NCI-H82 treated with DMSO at 0.1 percent for 48 hours (cell line): Measurements from ENCODE around the gene IQGAP2.

Source experiments
- DNase-seq: peaks from one replicate; lab custom pipeline; 2025; ENCODE audit not compliant: unreplicated experiment; lab: John Stamatoyannopoulos, UW

Gene IQGAP2

GRCh38 chr5:76383126-76383832 lies 19.8 kb upstream of the IQGAP2 start:
- DNase-seq = no peak

- DNase-seq = no peak
Observed at GRCh38 chr5:76384189-76384588, 18.9 kb upstream of the IQGAP2 start.

GRCh38 chr5:76384705-76385104 lies 18.4 kb upstream of the IQGAP2 start:
- no peak for DNase-seq

- DNase-seq = no peak
Observed at GRCh38 chr5:76385540-76385939, 17.5 kb upstream of the IQGAP2 start.

DNA sequence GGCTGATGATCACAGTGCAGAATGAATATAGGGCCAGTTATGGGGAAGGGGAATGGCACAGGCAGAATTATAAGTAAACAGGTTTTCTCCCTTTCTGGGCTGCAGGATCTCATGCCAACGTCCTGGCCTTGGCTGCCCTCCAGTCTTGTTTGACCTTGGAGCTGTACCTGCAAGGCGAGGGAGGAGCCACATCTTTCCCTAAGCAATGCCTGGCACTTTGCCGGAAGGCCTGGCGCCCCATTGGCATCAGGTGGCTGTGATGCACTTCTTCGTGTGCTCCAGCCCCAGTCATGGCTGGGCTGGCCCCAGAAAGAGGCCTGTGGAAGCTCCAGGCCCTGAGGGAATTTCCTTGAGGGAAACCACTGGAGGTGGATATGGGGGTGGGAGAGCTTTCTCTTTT lies 16.7 kb upstream of the IQGAP2 start:
- no peak for DNase-seq

DNA sequence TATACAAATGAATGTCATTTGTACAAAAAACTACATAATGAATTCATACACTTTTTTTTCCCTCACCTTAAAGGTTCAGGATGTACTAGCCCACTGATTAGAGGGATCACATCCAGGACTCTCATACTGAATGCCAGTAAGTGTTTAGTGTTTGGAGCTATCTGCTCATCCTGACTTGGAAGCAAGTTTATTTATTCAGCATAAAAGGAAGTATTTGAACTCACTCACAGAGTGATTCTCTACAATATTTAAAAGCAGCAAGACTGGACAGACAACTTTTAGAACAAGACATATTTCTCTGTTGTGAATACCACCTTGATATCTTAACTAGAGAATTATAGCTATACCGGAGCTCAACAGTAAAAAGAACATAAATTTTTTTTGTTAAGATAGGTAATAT lies 14.8 kb upstream of the IQGAP2 start:
- no peak for DNase-seq

DNA sequence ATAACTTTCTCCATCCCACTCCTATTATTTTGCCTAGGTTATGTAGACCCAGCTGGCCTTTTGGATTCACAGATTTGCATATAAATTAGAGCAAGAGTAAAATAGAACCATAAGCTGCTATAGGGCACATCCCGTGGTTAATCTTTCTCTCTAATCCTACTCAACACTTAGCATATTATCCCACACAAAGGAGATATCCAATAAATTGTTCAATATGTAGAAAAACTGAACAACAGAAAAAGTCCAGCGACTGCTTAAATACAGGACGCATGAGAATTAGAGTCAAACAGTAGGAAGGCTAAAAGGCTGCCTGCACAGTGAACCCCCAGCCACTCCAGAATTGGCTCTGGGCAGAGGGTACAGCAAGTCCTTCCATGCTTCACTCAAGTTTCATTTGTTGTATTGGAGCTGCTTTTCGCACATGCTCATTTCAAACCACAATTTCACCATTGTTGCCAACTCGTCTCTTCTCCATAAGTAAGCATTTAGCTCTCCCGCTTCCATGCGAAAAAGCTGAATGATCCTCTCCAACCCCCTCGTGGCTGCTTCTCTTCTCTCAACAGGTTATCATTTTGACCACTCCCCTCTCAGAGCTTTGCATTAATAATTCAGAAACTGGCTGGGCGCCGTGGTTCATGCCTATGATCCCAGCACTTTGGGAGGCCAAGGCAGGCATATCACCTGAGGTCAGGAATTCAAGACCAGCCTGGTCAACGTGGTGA lies 14.1 kb upstream of the IQGAP2 start:
- no peak for DNase-seq

DNA sequence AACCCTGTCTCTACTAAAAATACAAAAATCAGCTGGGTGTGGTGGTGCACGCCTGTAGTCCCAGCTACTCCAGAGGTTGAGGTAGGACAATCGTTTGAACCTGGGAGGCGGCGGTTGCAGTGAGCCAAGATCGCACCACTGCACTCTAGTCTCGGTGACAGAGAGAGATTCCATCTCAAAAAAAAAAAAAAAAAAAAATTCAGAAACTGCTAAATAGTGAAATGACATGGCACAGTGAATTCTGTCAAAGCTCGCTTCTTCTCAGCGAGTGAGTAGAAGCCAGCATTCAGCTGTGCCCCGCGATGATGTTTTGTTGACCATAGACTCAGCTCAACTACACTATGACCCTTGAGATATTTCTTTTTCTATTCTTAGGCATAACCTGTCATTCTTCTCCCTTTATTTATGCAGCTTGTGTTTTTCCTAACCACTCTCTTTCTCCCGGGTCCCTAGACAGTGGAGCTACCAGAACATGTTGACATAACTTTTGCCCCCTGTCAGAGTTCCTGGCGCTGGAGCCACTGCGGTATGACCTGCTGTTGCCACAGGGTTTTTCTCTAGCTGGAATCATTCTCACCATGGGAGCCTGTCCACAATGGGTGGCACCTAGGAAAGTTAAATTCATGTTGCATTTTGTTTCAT lies 13.5 kb upstream of the IQGAP2 start:
- DNase-seq = no peak

- DNase-seq = no peak
Observed at GRCh38 chr5:76391014-76391413, 12.1 kb upstream of the IQGAP2 start.

DNA sequence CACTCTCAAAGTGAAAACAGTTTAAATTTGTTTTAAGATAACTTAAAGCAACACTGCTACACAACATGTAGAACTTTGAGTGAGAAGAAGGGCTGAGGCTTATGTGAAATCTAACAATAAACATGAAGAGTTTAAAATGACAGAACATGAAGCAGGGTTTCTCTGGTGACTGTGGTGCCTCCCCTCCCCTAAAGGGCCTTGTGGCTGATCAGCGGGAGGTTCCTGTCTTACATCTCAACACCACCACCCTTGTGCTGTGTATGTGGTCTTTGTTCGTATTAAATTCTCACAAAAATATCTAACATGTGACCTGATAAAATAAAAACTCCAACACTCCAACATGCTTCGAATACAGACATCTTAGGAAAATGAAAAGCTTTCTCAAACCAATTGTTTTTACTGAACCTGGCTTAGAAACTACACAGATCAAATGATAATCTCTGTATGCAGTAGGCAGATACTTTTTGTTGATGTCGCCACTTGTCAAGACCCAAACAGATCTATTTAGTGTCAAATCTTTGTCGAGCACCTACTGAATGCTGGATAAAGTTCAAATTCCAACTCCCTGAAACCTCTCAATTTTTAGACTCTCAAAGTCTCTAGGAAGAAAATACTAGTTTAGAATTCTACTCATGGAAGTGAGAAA lies 9.9 kb upstream of the IQGAP2 start:
- DNase-seq = no peak

GRCh38 chr5:76397200-76397599 lies 5.9 kb upstream of the IQGAP2 start:
- no peak for DNase-seq

- DNase-seq = no peak
Observed at GRCh38 chr5:76399268-76399667, 3.8 kb upstream of the IQGAP2 start.

- DNase-seq = no peak
Observed at GRCh38 chr5:76400466-76400865, 2.6 kb upstream of the IQGAP2 start.

DNA sequence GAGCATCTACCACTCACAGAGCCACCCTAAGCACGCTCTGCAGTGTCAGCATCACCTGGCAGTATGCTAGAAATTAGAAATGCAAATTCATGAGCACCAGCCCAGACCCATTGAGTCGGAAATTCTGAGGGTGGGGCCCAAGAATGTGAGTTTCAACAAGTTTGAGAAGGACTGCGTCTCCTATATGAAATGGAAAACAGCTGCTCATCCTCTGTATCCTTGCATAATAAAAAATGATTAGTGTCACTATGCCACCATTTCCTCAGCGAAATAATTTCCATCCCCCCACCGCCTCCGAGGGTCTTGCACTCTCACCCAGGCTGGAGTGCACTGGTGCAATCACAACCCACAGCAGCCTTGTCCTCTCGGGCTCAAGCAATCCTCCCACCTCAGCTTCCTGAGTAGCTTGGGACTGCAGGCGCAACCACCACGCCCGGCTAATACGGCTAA lies 1.3 kb upstream of the IQGAP2 start:
- DNase-seq = no peak

DNA sequence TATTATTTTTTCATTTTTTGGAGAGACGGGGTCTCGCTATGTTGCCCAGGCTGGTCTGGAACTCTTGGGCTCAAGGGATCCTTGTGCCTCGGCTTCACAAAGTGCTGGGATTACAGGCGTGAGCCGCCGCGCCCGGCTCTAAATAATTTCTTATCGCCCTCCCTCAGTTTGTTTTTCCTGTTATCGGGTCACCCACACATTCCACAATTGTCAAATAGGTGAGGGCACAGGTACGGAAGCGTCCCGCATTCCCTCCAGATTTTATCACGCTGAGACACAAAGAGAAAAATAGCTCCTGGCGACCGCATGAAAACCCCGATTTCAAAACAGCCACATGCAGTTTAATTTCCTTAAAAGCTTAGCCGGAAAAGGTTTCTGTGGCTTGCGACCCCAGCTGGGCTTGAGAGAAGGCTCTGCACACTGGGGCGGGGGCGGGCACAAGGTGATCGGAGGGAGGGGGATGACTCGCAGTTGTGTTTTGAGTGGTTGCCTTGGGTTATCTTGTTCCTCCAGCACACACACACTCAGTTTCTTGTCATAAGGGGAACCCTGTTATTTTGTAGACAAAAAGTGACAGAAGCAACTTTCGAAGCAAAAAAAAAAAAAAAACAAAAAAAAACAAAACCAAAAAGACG lies 717 bp upstream of the IQGAP2 start:
- peak; percentile 31 for DNase-seq

GRCh38 chr5:76403766-76404222 lies 709 bp downstream of the IQGAP2 start:
- DNase-seq = peak; percentile 6

DNA sequence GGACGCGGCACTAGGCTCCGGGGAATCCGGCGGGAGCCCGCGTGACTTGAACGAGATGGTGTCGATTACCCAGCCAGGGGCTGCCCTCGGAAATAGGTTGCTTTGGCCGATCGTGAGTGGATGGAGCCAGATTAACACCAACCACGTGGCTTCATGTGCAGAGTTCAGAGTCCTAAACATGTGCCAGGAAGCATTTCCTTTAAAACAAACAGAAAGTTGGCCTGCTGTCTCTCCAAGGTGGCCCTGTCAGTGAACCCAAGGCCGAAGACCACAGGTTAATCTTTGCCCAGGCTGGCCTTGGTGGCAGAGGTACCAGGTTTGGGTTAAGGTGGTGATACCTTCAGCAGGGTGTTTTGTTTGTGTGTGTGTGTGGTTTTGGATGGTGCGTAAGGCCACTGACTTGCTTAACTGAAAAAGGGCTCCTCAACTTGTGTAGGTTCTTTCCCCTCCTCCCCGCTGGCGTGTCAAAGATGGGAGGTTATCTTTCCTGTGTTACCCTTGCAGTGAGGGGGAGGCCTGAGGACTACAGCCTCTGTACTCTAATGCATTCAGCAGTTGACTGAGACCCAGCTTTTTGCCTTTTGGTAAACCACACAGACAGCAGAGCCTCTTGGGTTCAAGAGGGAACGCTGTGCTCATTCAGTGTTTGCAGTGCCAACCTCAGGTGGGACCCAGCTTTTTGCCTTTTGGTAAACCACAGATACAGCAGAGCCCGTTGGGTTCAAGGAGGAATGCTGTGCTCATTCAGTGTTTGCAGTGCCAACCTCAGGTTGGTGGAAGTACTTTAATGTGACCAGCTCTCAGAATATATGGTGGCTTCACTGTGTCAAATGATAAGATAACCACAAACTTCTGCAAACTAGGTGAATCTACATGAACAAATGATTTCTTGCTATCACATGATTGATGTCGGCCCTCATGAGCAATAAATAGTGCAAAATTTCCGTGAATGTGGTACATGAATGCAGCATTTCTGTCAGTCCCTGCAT lies 1.4 kb downstream of the IQGAP2 start:
- DNase-seq = no peak

- DNase-seq = no peak
Observed at GRCh38 chr5:76406014-76406413, 2.9 kb downstream of the IQGAP2 start.

- no peak for DNase-seq
Observed at GRCh38 chr5:76406673-76407072, 3.6 kb downstream of the IQGAP2 start.

DNA sequence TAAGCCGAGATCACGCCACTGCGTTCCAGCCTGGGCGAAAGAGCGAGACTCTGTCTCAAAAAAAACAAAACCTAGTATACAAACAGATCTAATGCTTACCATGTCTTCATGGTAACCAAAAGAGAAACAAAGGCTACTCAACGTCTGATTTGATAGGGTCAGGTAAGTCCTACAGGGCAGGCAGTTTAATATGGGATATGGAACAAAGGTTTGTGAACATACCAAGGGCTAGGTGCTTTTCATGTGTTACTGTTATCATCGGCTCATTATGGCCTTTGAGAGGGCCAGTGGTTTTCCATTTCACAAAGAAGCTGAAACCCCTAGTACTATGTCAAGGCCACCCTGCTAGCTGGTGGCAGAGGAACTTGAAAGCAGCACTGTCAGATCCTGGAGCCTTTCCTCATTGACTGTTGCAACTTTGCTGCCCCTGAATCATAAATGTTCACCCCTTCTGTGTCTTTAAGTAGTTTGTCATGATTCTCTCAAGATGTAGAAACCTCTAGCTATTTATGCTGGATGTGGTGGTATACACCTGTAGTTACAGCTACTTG lies 5.1 kb downstream of the IQGAP2 start:
- no peak for DNase-seq
